ENCODE measurements around the gene URGCP.

- TF ChIP-seq MAX (IDR thresholded peaks at IDR 0.05; ENCODE audit: low read depth, low read length), result no peak
- TF ChIP-seq POLR2A (IDR thresholded peaks at IDR 0.05; ENCODE audit: extremely low read depth, insufficient read length), result no peak
Observed at GRCh38 chr7:43856316-43856715, 50.1 kb downstream of the URGCP start.

Measured in NB4 (cell line).